LHCN-M2 (cell line): Measurements from ENCODE around the gene SPTA1. TPM values are rescaled to one million over a fixed set of nuclear protein-coding genes. Genes with fewer than 3 reads are reported as not detected.

ENCODE experiments used
- DNase-seq: peaks from one replicate; pipeline ENCODE4 v3.0.0-alpha.2; 2012; ENCODE audit warnings: low read depth
- total RNA-seq: library from RNA; depleted of rRNA; stranded (reverse); fragments of >200 nt; gene quantifications from 2 replicates; pipeline ENCODE4 v1.2.3, GENCODE V29; 2014

Gene SPTA1
- total RNA-seq, 1 experiment from 2014 or later = not detected

GRCh38 chr1:158685085-158685484 lies 1.4 kb downstream of the SPTA1 start:
- DNase-seq = no peak

DNA sequence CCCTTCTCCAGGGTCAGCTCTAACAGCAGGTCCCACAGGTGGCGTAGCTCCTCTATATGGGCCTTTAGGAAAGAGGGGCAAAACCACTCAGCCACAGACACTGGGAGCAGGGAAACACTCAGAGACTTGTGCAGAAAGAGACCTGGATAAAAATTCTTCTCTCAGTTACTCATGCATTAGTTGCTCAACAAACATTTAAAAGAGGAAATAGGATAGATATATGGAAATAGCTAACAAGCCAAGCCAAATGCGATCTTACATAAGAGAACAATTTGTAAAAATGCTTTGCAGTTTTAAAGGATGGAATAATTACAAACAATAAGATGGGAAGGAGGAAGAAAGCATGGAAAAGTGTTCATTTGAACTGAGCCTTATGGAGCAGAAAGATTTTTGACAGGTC lies 4.9 kb downstream of the SPTA1 start:
- no peak for DNase-seq

DNA sequence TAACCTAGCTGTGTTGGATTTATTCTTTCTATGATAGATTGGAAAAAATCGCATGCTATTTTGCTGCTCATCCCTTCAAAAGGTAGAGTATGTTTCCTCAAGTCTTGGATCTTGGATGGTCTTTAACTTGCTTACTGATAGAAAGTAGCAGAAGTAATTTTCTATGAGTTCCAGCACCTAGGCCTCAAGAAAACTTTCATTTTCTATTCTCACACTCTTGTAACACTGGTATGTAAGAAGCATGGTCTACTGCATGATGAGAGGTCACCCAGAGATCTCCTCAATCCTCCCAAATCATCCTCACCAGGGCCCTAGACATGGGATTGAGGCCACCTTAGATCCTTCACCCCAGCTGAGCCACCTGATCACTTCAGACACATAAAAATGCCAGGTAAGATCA lies 7.2 kb downstream of the SPTA1 start:
- DNase-seq = no peak

- no peak for DNase-seq
Observed at GRCh38 chr1:158675563-158676323, 10.8 kb downstream of the SPTA1 start.

GRCh38 chr1:158674302-158674701 lies 12.2 kb downstream of the SPTA1 start:
- DNase-seq = no peak

- DNase-seq = no peak
Observed at GRCh38 chr1:158666037-158666436, 20.5 kb downstream of the SPTA1 start.

- no peak for DNase-seq
Observed at GRCh38 chr1:158654571-158654970, 31.9 kb downstream of the SPTA1 start.

GRCh38 chr1:158654086-158654485 lies 32.4 kb downstream of the SPTA1 start:
- no peak for DNase-seq

DNA sequence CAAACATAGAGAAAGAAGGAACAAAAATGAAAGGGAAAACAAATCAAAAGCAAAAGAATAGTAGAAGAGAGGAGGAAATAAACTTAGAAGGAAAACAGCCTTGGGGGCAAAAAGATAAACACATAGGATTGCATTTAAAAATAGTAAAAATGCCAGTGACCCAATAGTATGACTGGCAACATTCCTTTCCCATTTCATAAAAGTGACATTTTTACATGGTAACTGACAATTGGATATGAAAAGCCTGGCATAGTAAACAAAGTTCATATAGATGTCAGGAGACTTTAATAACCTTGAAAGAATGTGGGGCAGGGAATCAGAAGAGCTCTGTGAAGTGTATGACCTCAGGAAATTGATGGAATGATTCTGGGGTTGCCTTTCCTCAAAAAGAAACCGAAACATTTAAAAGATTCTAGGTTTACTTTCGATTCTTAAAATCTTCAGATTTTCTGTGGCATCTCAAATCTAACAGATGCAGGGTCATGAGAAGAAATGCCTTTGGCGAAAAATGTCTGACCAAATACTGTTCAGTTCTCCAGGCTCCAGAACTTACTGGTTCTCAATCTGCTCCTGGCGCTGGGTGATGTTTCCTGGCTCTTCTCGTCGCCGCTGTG lies 33.7 kb downstream of the SPTA1 start:
- DNase-seq = no peak

DNA sequence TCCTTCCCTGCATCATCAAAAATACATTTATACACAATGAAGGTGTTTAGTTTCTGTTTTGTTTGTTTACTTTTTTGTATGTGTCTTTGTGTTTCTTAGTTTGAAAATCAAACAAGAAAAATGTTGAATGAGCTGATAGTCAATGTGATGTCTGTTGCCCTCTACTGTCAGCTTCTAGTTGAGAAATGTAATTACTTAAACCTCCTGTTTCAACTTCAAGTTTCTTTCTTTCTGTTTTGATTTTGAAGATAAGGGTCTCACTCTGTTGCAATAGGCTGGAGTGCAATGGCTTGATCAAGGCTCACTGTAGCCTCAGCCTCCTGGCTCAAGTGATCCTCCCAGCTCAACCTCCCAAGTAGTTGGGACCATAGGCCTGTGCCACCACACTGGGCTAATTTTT lies 37.5 kb downstream of the SPTA1 start:
- no peak for DNase-seq

- DNase-seq = no peak
Observed at GRCh38 chr1:158646465-158646864, 40.0 kb downstream of the SPTA1 start.

DNA sequence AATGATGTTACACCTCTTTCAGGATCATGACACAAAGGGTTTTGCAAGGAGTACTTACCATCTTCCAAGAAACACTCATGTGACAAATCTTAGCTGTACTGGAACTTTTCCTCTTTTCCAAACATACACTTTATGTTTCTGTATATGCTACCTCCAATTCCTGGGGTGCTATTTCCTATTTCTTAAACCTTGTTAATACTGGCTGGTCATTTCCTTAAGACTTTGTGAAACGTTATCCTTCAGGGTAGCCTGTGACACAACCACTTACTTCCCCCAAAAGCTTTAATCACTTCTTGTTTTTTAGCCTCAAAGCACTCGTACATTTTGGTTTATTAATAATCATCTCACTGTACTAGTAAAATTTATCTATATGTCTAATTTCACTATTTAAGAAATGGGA lies 42.1 kb downstream of the SPTA1 start:
- no peak for DNase-seq

DNA sequence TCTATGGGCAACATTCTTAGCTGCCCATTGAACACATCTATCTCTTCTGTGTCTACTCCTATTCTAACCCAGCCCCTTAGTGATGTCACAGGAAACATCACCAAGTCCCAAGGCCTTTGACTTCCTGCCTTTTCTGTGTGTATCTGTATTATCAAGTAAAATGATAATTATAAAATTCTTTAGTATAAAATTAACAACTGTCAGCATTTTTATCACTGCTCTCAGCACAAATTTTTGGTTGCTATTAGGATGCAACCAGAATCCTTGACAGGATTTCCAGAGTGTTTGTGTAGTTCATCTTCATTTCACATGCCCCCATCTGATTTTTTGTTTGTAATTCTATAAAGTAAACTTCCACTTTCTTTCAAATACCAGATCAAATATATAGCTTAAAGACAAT lies 47.6 kb downstream of the SPTA1 start:
- no peak for DNase-seq

DNA sequence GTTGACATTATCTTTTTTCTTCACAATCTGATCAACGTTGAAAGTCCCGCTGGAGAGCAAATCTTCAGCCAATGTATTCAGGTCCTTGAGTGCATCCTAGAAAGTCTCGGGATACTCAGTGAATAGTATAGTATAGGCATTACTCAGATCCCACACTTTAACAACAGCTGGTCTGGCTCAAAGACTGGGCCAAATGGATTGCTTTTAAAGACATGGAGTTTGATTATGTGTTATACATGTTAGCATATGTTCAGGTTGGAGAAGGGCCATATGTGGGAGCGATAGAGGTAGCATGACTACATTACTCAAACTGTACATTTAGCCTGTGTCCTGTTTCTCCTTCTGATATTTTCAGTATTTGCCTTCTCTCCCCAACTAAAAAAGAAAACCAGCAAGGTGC lies 48.4 kb downstream of the SPTA1 start:
- DNase-seq = no peak

- DNase-seq = no peak
Observed at GRCh38 chr1:158613764-158614163, 72.8 kb downstream of the SPTA1 start.

GRCh38 chr1:158611916-158612315 lies 74.6 kb downstream of the SPTA1 start:
- DNase-seq = no peak

DNA sequence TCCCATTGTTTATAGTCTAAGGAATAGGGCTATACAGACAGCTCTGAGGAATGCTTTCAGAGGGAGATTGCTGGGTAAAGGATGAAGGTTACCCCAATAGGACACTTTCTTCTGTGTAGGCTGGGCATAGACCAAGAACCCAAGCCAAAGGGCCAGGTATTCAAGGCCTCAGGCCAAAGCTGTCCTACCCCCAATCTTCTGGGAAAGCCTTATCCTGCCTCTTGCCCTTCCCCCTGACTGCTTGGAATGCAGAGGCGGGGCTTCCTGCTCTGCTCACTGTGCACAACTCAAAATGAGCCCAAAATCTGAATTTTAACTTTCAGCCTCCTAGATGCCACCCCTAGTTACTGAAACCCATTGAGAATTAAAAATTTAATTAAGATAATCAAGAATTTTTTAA lies 79.2 kb downstream of the SPTA1 start:
- no peak for DNase-seq

- no peak for DNase-seq
Observed at GRCh38 chr1:158604968-158605367, 81.5 kb downstream of the SPTA1 start, which contains the start of gene OR10Z1. TSS of gene OR10Z1 (plus strand) at chr1:158605268. CDS start at chr1:158606439, 1,171 bp downstream.

DNA sequence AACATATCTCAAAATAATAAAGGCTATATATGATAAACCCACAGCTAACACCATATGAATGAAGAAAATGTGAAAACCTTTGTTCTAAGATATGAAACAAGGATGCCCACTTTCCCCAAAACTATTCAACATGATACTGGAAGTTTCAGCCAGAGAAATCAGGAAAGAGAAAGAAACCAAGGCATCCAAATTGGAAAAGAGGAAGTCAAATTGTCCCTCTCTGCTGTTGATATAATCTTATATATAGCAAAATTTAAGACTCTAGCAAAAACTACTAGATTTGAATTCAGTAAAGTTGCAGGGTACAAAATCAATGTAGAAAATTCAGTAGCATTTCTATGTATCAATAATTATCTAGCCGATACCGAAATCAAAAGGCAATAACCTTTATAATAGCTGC lies 85.8 kb downstream of the SPTA1 start:
- no peak for DNase-seq

DNA sequence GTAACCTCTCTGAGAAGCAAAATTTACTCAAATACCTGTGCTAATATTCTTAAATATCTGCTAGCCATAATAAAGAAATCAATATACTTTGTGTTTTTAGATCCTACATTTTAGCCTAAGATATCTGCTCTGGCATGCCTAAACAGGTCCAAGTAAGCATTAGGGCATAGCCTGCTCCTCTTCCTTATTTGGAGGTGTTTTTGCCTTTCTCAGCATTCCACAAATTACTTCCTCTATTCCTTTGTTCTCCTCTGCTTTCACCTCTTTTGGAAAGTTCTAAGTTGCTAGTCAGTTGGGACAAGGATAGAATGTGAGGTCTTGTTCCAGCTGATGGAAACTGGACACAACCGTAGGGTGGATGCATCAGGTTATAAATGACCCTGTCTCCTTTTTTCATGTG lies 99.6 kb downstream of the SPTA1 start:
- no peak for DNase-seq

DNA sequence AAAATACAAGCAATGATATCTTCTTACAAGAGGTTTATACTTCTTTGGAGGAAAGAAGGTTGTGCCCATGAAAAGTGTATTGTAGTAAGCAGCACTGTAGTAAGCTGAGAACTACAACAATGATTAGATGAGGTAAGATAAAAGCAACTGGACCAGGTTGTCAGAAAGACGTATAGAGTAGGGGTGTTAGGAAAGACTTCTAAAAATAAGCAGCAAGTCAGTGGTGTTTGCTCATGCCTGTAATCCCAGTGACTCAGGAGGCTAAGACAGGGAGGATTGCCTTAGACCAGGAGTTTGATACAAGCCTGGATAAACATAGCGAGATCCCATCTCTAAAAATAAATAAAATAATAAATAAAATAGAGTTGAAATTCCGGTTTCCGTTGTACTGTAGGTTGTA lies 102.6 kb downstream of the SPTA1 start:
- no peak for DNase-seq

GRCh38 chr1:158579733-158580132 lies 106.8 kb downstream of the SPTA1 start, which contains the start of gene OR10X1:
TSS of gene OR10X1 (minus strand) at chr1:158579899. CDS start at chr1:158579899, 0 bp downstream.
- no peak for DNase-seq

GRCh38 chr1:158577561-158577960 lies 109.0 kb downstream of the SPTA1 start:
- DNase-seq = no peak
